HG03175 (cell line): ENCODE measurements around the gene SCCPDH.
"Not testable (repeated sequence)": the region's sequence is repeated elsewhere in the genome, so short reads cannot be mapped to it uniquely, and the experiment has no call there.

Experiments used
- ATAC-seq: cut with Tn5 transposase; IDR thresholded peaks from one replicate; pipeline ENCODE4 v1.9.1; 2021; ENCODE audit warnings: mild to moderate bottlenecking, moderate library complexity; ENCODE audit not compliant: unreplicated experiment

The SCCPDH gene

GRCh38 chr1:246797597-246797996 is 73.4 kb downstream of the SCCPDH start:
- no peak for ATAC-seq

GRCh38 chr1:246798107-246798506 is 73.9 kb downstream of the SCCPDH start:
- ATAC-seq = no peak

GRCh38 chr1:246798606-246799496 is 74.6 kb downstream of the SCCPDH start:
- ATAC-seq = no peak

GRCh38 chr1:246800356-246800755 is 76.1 kb downstream of the SCCPDH start:
- ATAC-seq = no peak

GRCh38 chr1:246800756-246801155 is 76.5 kb downstream of the SCCPDH start:
- ATAC-seq = no peak

GRCh38 chr1:246801241-246802020 is 77.2 kb downstream of the SCCPDH start:
- ATAC-seq = no peak

GRCh38 chr1:246803373-246803772 is 79.2 kb downstream of the SCCPDH start:
- ATAC-seq = no peak

GRCh38 chr1:246803883-246804282 is 79.7 kb downstream of the SCCPDH start:
- ATAC-seq = no peak

- no peak for ATAC-seq
Measured at GRCh38 chr1:246805135-246805716, 81.0 kb downstream of the SCCPDH start.

- ATAC-seq = no peak
Measured at GRCh38 chr1:246809473-246809872, 85.3 kb downstream of the SCCPDH start.

GRCh38 chr1:246811985-246812384 is 87.8 kb downstream of the SCCPDH start:
- ATAC-seq = no peak

- not testable (repeated sequence) for ATAC-seq
Measured at GRCh38 chr1:246813325-246813724, 89.1 kb downstream of the SCCPDH start.

- ATAC-seq = no peak
Measured at GRCh38 chr1:246814890-246815289, 90.7 kb downstream of the SCCPDH start.

- ATAC-seq = peak; percentile 90
Measured at GRCh38 chr1:246815693-246816270, 91.6 kb downstream of the SCCPDH start.
